GM11168 (cell line): ENCODE results near the gene ADORA1.

ENCODE experiments used
- in situ Hi-C: fragments of 300-500 bp; cut with MboI; formaldehyde crosslinking; loops from one replicate; pipeline ENCODE4 v1.12.0; 2022; ENCODE audit warnings: low sequenced_read_pairs; ENCODE audit not compliant: unreplicated experiment

The ADORA1 gene

GRCh38 chr1:203180611-203181330, 53.2 kb downstream of the ADORA1 start:
- in situ Hi-C loops, result no loop called here

DNA sequence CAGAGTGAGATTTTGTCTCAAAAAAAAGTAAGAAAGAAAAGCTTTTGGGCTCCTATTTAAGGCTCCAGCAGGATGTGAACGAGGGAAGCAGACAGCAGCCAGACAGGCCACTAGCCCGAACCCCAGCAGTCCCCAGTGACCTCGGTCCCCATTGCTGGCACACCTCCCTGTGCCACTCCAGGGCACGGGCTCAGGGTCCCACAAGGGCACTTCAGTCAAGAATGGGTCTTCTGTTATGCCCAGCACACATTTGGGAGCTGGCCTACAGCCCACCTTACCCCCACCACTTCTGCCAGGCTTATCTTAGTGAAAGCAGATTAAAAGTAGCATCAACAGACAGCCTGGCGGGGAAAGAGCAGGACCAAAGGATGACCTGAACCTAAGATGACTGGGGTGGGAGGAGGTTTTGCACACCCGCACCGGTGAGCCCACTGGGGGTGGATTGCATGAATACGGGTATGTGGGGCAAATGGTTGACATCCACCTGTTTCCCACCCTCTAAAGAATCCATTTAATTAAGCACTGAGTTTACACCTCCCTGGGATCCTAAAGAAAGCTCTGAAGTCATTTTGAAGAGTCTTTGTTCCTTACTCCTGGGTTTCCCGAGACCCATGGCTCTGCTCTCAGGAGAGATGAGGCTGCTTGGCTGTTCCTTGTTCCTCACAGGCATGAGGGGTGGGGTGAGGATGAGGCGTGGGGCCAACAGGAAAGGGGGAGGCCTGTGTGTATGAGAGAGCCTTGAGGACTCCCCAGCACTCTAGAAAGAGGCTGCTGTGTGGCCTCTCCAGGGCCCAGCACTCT, 54.3 kb downstream of the ADORA1 start:
- in situ Hi-C loops, result no loop called here

DNA sequence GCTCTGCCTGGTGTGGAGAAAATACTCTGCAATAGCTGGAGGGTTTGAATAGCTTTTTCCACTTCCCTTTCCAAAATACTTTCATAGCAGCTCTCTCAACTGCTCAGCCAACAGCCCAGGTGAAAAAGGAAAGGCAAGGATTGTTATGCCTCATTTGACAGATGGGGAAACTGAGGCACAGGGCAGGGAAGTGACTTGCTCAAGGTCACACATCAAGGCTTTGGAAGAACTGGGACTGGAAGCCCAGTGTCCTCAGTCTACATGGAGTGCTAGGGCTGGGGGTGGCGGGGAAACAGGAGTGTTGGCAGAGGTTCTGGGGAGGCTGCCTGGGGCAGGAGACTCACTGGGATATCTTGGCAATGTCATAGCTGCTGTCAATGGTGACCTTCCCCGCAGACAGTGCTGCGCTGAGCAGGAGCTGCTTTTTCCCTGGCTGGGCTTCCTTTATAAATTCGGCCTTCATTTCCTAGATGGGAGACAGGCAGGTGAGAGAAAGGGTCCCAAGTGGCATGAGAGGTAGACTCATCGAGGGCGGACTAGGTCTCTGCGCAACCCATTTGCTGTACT, 54.9 kb downstream of the ADORA1 start:
- in situ Hi-C loops, result no loop called here

DNA sequence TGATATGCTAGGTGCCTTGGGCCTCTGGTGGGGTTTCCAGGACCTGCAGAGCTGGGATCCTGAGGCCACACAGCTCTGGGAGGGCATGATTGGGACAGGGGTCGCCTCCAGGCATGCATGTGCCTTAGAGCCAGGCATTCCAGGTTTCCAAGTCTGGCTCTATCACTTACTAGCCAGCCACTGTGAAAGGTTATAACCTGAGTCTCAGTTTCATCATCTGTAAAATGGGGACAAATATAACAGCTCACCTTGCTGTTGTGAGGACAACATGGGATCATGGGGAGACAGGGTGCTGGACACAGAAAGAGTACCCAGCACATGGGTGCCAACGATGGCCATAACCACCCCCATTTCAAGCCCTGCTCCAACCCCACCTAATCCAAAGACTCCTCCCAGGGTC, 56.3 kb downstream of the ADORA1 start:
- in situ Hi-C loops, result no loop called here

- in situ Hi-C loops, result no loop called here
Measured at GRCh38 chr1:203184467-203184866, 56.9 kb downstream of the ADORA1 start.

- in situ Hi-C loops, result no loop called here
Measured at GRCh38 chr1:203185061-203185461, 57.5 kb downstream of the ADORA1 start.

GRCh38 chr1:203185585-203185984, 58.1 kb downstream of the ADORA1 start:
- in situ Hi-C loops, result no loop called here

DNA sequence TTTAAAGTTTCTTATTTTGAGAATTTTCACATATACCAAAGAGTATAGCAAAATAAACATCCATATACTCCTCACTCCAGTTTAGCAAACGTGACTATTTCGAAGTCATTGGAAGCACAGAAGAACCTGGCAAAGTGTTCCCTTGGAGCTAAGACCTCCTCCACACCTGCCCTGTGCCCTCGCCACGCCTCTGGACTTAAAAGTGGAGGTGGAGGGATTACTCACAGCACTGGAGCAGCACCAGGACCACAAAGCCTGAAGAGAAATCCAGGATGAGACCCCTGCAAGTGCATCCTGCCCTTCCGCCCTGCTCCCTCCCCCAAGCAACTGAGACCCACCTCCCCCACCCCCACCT, 58.5 kb downstream of the ADORA1 start:
- in situ Hi-C loops, result no loop called here

- in situ Hi-C loops, result no loop called here
Measured at GRCh38 chr1:203186446-203187303, 59.1 kb downstream of the ADORA1 start, which contains the start of gene CHI3L1. CHI3L1 (minus strand) TSS chr1:203186704; CDS start chr1:203186623, 81 bp downstream.

DNA sequence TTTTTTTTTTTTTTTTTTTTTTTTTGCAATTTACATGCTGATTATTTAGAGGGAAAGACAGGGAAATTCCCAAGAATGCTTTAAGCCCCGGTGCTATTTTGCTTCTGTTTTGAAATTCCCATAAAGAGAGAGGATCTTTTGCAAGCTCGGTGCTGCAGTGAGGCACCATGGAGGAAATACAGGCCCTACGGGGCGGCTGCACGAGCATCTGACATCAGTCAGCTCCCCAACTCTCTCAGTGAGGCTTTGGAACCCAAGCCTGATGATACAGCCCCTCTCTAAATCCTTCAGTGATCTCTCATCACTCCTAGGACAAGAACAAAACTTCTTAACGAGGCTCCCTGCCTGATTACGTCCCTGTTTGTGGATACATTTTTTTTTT, 59.8 kb downstream of the ADORA1 start:
- in situ Hi-C loops, result no loop called here

DNA sequence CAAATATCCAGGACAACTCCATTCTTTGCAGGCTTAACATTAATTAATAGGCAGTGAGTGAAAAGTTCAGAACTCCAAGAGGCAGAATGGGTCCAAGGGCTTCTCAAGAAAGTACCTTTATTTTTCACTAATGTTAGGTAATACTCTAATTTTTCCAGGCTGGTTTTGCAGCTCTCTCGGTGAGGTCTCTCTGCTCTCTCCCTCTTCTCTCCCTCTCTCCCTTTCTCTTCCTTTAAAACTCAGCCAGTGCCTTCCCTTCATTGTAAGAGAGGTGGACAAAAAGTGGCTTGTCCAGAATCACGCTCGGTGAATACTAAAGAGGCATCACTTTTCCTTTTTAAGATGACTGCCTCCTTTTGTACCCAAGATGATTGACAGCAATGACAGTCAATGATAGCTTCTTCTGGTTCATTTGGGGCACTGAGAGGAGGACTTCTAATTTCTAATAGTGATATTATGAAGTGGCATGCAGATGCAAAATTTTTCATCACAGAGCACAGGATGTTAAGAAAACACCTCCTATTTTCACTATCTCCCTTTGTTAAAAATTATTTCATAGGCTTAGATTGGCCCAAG, 60.3 kb downstream of the ADORA1 start:
- in situ Hi-C loops, result no loop called here

GRCh38 chr1:203188686-203189232, 61.2 kb downstream of the ADORA1 start:
- in situ Hi-C loops, result no loop called here

GRCh38 chr1:203189951-203190352, 62.4 kb downstream of the ADORA1 start:
- in situ Hi-C loops, result no loop called here

DNA sequence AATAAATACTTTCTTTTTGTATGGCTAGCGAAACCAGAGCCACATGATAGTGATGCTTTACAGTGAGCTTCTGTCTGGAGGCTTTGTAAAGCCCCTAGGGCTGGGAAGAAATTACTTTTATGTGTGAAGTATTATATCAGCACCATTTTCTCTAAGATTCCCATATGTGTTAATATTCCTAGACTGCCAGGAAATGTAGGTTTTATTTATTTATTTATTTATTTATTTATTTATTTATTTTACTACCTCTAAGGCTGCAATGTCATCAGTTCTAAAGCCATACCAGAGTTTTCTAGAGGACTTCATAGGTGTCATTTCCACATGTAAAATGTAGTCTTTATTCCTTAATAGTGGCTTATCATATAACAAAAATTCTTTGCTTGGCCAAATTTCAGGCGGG, 63.4 kb downstream of the ADORA1 start:
- in situ Hi-C loops, result no loop called here

GRCh38 chr1:203196371-203196770, 68.8 kb downstream of the ADORA1 start:
- in situ Hi-C loops, result no loop called here

DNA sequence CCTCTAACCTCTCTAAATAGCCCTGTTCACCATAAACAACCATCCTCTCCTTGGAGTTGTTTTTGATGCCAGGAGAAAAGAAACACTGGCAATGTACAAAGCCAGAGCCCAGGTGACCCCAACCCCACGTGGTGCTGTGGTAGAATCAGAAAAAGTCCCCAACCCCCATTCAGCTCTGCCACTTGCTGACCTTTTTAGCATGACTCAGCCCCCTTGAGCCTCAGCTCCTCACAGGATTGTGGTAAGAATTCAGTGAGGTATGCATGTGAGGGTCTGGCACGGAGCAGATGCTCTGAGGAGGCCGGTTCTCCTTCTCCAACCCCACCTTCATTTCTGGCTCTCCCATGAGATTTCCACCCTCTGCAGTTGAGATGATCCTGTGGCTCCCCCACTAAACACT, 70.1 kb downstream of the ADORA1 start:
- in situ Hi-C loops, result no loop called here

DNA sequence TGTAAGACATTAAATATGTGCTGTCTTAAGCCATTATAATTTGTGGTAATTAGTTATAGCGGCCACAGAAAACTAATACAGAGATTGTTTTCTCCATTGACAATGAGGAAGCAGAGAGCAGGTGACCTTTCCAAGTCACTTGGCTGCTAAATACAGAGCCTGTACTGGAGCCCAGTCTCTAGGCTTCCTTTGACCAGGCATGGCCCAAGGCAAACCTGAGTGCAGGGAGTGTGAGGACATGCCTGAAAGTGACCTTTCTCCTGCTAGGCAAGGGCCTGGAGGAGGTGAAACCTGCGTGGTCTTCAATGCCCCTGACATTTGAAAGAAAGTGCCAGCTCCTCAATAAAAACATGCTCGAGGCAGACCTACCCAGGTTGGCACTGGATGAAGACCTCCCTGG, 71.5 kb downstream of the ADORA1 start:
- in situ Hi-C loops, result no loop called here

- in situ Hi-C loops, result no loop called here
Measured at GRCh38 chr1:203199481-203199815, 71.9 kb downstream of the ADORA1 start.

DNA sequence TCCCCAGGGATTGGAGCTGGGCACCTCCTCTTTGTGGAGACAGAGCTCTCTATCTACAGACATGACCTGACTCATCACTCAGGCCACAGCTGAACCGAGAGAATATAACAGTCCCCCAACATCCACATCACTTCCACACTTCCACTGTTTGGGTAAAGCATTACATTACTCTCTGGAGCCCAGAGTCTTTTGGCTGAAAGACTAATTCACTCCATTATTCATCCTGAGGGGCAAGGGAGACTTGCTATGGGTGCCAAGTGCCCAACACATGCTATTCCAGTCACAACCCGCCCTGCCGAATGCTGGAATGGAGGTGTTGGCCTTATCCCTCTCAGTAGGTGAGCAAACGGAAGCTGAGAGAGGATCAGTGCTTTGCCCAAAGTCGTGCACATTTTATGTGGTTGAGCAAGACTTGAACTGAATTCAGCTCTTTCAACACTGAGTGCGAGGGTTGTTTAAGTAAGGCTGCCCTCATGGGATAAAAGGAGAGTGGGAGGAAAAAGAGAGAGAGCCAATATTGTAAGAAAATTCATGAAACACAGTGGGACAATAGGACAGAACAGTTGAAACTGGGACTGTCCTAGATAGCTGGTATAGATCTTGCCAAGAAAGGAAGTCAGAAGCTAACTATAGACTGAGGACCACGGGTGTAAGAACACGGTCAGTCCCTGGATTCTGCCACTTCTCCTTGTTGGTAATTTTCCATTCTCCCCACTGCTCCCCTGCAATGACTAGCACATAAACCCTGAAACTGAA, 72.5 kb downstream of the ADORA1 start:
- in situ Hi-C loops, result no loop called here
